K562 (cell line): ENCODE measurements around the gene APC2. TPM values are rescaled to one million over a fixed set of nuclear protein-coding genes. Genes with fewer than 3 reads are reported as not detected.
"Not testable (repeated sequence)": the region's sequence is repeated elsewhere in the genome, so short reads cannot be mapped to it uniquely, and the experiment has no call there.

ENCODE experiments used
- ATAC-seq: fragments of 200-7000 bp; cut with Tn5 transposase; 3 replicates; pipeline ENCODE4 v1.9.1; 2020; ENCODE audit warnings: moderate library complexity
- BruUV-seq: library from RNA; stranded (reverse); fragments of 400-500 nt; replicated peaks from 2 replicates; lab custom pipeline; 2021; lab: Mats Ljungman, UMichigan
- CTCF ChIA-PET: fragments of 300-600 bp; formaldehyde crosslinking; extraction: SDS; loops from one replicate; lab custom pipeline; 2021; ENCODE audit warnings: low intra/inter-chr PET ratio; lab: Yijun Ruan, JAX
- POLR2A ChIA-PET: fragments of 300-600, 350-650 bp; sonication (Branson Sonifier 250); formaldehyde crosslinking; extraction: SDS; loops from one replicate; lab custom pipeline; 2021; ENCODE audit warnings: antibody characterized with exemption, inconsistent platforms; lab: Yijun Ruan, JAX
- DNase-seq, 4 experiments: peaks; one replicate each; pipeline versions ENCODE4 v3.0.0 to v3.0.0-alpha.2; 2011 to 2018; ENCODE audit warnings: low spot score in 3 of 4, mixed read lengths in 3 of 4; ENCODE audit errors: extremely low read depth in 1 of 4
- FAIRE-seq: peaks from 2 replicates; lab custom pipeline; 2011; peaks lifted over from hg19 to GRCh38; lab: Jason Lieb, UNC
- H2AFZ ChIP-seq: 2 replicates; pipeline ENCODE4 v1.6.0; 2011; ENCODE audit warnings: low read depth, low read length, control low read depth, inconsistent platforms
- H3K27ac ChIP-seq: fragments of 200-600 bp; 3 replicates; pipeline ENCODE4 v1.8.0; 2011; ENCODE audit warnings: low read depth, mild to moderate bottlenecking, control low read depth, inconsistent platforms, low read length, moderate library complexity, mixed read lengths; ENCODE audit errors: extremely low read depth
- H3K27me3 ChIP-seq, 2 experiments: fragments of 300-600 bp in 1 of 2; 2 replicates in 1 of 2; 3 replicates in 1 of 2; pipeline versions ENCODE4 v1.6.0 to v1.8.0; 2011; ENCODE audit warnings: inconsistent platforms in 2 of 2, low read length in 2 of 2, mild to moderate bottlenecking in 1 of 2, mixed read lengths in 1 of 2, moderate library complexity in 1 of 2; ENCODE audit not compliant: control insufficient read depth in 2 of 2, insufficient read depth in 2 of 2
- H3K36me3 ChIP-seq: fragments of 300-600 bp; 3 replicates; pipeline ENCODE4 v1.8.0; 2011; ENCODE audit warnings: mild to moderate bottlenecking, low read length, inconsistent platforms; ENCODE audit not compliant: control insufficient read depth, insufficient read depth
- H3K4me1 ChIP-seq, 2 experiments: fragments of 200-600 bp in 1 of 2; replicated peaks in 1 of 2; 2 replicates in 1 of 2; 3 replicates in 1 of 2; pipeline versions ENCODE4 v1.5.1 to v1.8.0; 2011; ENCODE audit warnings: inconsistent platforms in 2 of 2, low read length in 2 of 2, mild to moderate bottlenecking in 1 of 2, mixed read lengths in 1 of 2, moderate library complexity in 1 of 2; ENCODE audit not compliant: control insufficient read depth in 2 of 2, insufficient read depth in 2 of 2
- H3K4me2 ChIP-seq: 2 replicates; pipeline ENCODE4 v1.6.1; 2011; ENCODE audit warnings: low read length, control low read depth, inconsistent platforms, mixed read lengths; ENCODE audit not compliant: insufficient read depth
- H3K4me3 ChIP-seq: fragments of 200-600 bp; sonication (generic), shearing (Covaris generic); 2 replicates; pipeline ENCODE4 v1.5.1; 2016; ENCODE audit warnings: control low read depth, inconsistent platforms
- H3K79me2 ChIP-seq: fragments of 200-600 bp; 3 replicates; pipeline ENCODE4 v1.8.0; 2011; ENCODE audit warnings: low read length, inconsistent platforms; ENCODE audit not compliant: control insufficient read depth, insufficient read depth
- H3K9ac ChIP-seq, 2 experiments: 2 replicates each; pipeline versions ENCODE4 v1.6.0 to v1.6.1; 2011; ENCODE audit warnings: low read depth in 2 of 2, low read length in 2 of 2, control low read depth in 1 of 2, inconsistent platforms in 1 of 2, mild to moderate bottlenecking in 1 of 2, mixed read lengths in 1 of 2; ENCODE audit not compliant: insufficient read depth in 1 of 2
- H3K9me1 ChIP-seq: one replicate; pipeline ENCODE4 v1.6.0; 2011; ENCODE audit warnings: inconsistent platforms, mild to moderate bottlenecking, low read length, moderate library complexity; ENCODE audit not compliant: control insufficient read depth, insufficient read depth
- H3K9me3 ChIP-seq: replicated peaks from 2 replicates; pipeline ENCODE4 v1.5.1; 2011; ENCODE audit warnings: low read depth, low read length, inconsistent platforms; ENCODE audit not compliant: control insufficient read depth, insufficient read depth
- H4K20me1 ChIP-seq: replicated peaks from 2 replicates; pipeline ENCODE4 v1.6.1; 2011; ENCODE audit warnings: low read length, inconsistent platforms, mixed read lengths; ENCODE audit not compliant: control insufficient read depth, insufficient read depth
- BCOR ChIP-seq: fragments of 450-650 bp; IDR thresholded peaks from 2 replicates; pipeline ENCODE4 v1.6.1; 2016
- ETS2 ChIP-seq: IDR thresholded peaks from 2 replicates; pipeline ENCODE4 v1.6.1; 2016; ENCODE audit warnings: borderline replicate concordance, missing genetic modification characterization, mild to moderate bottlenecking, moderate library complexity, missing compliant biosample characterization; ENCODE audit not compliant: poor library complexity, severe bottlenecking
- FIP1L1 ChIP-seq: fragments of 200-400 bp; formaldehyde crosslinking; IDR thresholded peaks from 2 replicates; pipeline ENCODE4 v1.6.1; 2018; ENCODE audit warnings: mild to moderate bottlenecking, low read depth, low read length; ENCODE audit not compliant: poor library complexity, severe bottlenecking
- HMGN3 ChIP-seq: IDR thresholded peaks from 2 replicates; pipeline ENCODE4 v1.6.1; 2011; ENCODE audit warnings: borderline replicate concordance, low read depth, mild to moderate bottlenecking, mixed read lengths, low read length; ENCODE audit not compliant: insufficient read length; ENCODE audit errors: extremely low read depth
- PCBP1 ChIP-seq: fragments of 200-400 bp; formaldehyde crosslinking; IDR thresholded peaks from 2 replicates; pipeline ENCODE4 v1.6.1; 2018; ENCODE audit warnings: mild to moderate bottlenecking, low read depth, low read length; ENCODE audit not compliant: poor library complexity, severe bottlenecking
- POLR2G ChIP-seq: fragments of 200-400 bp; formaldehyde crosslinking; IDR thresholded peaks from 2 replicates; pipeline ENCODE4 v1.6.1; 2017; ENCODE audit warnings: low read depth, mild to moderate bottlenecking, antibody characterized with exemption, low read length, moderate library complexity
- RBM25 ChIP-seq: fragments of 200-400 bp; formaldehyde crosslinking; IDR thresholded peaks from 2 replicates; pipeline ENCODE4 v1.6.1; 2018; ENCODE audit warnings: low read length, low read depth, moderate library complexity; ENCODE audit not compliant: severe bottlenecking
- WGBS: fragments of 100-300 bp; shearing (Covaris generic); methylation state at CpG from one replicate; pipeline ENCODE4 v1.1.6; 2016; ENCODE audit warnings: low coverage, mixed read lengths; ENCODE audit not compliant: insufficient coverage; ENCODE audit errors: missing lambda C conversion rate; 5-methylcytosine and 5-hydroxymethylcytosine counted together
- in situ Hi-C: fragments of 300-500 bp; cut with MboI; formaldehyde crosslinking; loops from 4 replicates; pipeline ENCODE4 v1.15.0; 2018; ENCODE audit warnings: inconsistent platforms, mixed read lengths
- intact Hi-C: fragments of 100-400 bp; cut with micrococcal nuclease; formaldehyde crosslinking; loops from 2 replicates; pipeline ENCODE4 v1.14.2; 2022
- polyA plus RNA-seq, 8 experiments: library from polyadenylated mRNA; depleted of rRNA in 4 of 8; stranded (reverse) in 5 of 8; unstranded in 3 of 8; fragments of >200 nt; fragmentation: Nextera tagmentation in 2 of 8; fragmentation: Illumina TruSeq in 1 of 8; extraction: Ambion mirVana in 2 of 8; extraction: Trizol in 1 of 8; gene quantifications; 2 replicates each; pipeline versions ENCODE4 v1.2.1 to v1.2.3, GENCODE V29; 2011 to 2014; ENCODE audit warnings: inconsistent platforms in 1 of 8, missing spikeins in 1 of 8
- total RNA-seq, 7 experiments: library from RNA; depleted of rRNA in 6 of 7; stranded (reverse); fragments of >200 nt in 6 of 7; fragmentation: Illumina TruSeq in 2 of 7; extraction: Trizol in 2 of 7; gene quantifications; 2 replicates each; pipeline versions ENCODE4 v1.2.1 to v1.2.3, GENCODE V29; 2011 to 2021; ENCODE audit warnings: low replicate concordance in 1 of 7
- TF ChIP-seq, protein P1 (sequence below): sonication (generic); formaldehyde crosslinking; IDR thresholded peaks from 2 replicates; pipeline ENCODE4 v1.9.0; 2022; ENCODE audit warnings: mild to moderate bottlenecking, missing genetic modification reagents
- TF ChIP-seq, protein P2 (sequence below): fragments of 250-450 bp; sonication (Bioruptor Pico); IDR thresholded peaks from 2 replicates; pipeline ENCODE4 v1.5.0; 2022; ENCODE audit warnings: mild to moderate bottlenecking

APC2 gene
- total and polyA plus RNA-seq, 9 of the 15 experiments (the other 6 are each of a cell fraction or from before 2014, with no cell fraction given) = 0.01 to 0.40 (median 0.05) TPM; not detected in 3

DNA sequence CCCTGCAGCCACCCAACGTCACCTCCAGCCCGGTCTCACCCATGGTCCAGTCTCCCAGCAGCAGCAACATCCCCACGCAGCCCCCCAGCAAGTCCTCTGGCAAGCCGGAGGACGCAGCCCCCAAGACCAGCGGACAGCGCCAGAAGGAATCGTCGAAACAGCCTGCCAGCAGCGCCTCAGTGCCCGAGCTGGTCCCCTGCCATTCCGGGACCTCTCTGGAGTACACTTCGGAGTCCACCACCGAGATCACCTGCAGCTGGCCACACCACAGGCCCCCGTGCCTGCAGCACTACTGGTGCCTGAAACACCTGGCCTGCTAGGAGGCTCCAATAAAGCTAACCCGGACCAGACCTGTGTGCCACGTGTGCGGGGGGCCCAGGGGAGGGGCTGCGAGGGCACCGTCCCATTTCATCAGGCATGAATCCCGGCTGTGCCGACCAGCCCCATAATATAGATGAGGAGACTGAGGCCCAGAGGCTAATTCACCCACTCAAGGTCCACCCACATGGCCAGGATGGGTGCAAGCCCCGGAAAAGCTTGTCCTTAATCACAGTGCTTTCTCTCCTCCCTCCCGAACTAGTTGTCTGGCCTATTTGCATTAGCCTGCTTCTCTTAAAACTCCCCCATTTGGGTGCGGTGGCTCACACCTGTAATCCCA lies 47.8 kb downstream of the APC2 start:
- H3K4me3 ChIP-seq = no peak overlapping the region
- CTCF ChIA-PET = no interaction called here
- TF ChIP-seq ETS2 (tag) = no peak
- TF ChIP-seq HMGN3 = peak; percentile 16
- TF ChIP-seq, protein P1, sequence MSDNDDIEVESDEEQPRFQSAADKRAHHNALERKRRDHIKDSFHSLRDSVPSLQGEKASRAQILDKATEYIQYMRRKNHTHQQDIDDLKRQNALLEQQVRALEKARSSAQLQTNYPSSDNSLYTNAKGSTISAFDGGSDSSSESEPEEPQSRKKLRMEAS (CRISPR knock-in tag) = peak; percentile 40; the same call in 1 of the 2 replicates
- TF ChIP-seq POLR2G = peak; percentile 73
- peak; percentile 82 for TF ChIP-seq RBM25
- TF ChIP-seq, protein P2, sequence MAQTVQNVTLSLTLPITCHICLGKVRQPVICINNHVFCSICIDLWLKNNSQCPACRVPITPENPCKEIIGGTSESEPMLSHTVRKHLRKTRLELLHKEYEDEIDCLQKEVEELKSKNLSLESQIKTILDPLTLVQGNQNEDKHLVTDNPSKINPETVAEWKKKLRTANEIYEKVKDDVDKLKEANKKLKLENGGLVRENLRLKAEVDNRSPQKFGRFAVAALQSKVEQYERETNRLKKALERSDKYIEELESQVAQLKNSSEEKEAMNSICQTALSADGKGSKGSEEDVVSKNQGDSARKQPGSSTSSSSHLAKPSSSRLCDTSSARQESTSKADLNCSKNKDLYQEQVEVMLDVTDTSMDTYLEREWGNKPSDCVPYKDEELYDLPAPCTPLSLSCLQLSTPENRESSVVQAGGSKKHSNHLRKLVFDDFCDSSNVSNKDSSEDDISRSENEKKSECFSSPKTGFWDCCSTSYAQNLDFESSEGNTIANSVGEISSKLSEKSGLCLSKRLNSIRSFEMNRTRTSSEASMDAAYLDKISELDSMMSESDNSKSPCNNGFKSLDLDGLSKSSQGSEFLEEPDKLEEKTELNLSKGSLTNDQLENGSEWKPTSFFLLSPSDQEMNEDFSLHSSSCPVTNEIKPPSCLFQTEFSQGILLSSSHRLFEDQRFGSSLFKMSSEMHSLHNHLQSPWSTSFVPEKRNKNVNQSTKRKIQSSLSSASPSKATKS = no peak
- TF ChIP-seq PCBP1 = peak; percentile 26
- peak; percentile 0 for TF ChIP-seq FIP1L1
- peak; percentile 71 for TF ChIP-seq BCOR
- TF ChIP-seq, all 486 proteins: peak for 7
- no peaks in the 10 kb centered on the region for H3K9me1 ChIP-seq
- POLR2A ChIA-PET = no interaction called here
- H3K27me3 ChIP-seq = no peaks in the 10 kb centered on the region
- no peak for ATAC-seq
- H3K9me3 ChIP-seq = no peaks in the 10 kb centered on the region
- no peak for DNase-seq
- H3K36me3 ChIP-seq = no peaks in the 10 kb centered on the region
- 85% methylated on average over 13 of the region's 25 CpGs for WGBS
- no TSS peak for BruUV-seq
- H4K20me1 ChIP-seq = peaks cover 6% of the 10 kb centered on the region; the same call in 1 of the 2 replicates
- no peak for FAIRE-seq
- in situ Hi-C loops (no loop called here), intact Hi-C loops (no loop called here)
- H3K4me1 ChIP-seq = peaks cover 17 to 76% of the 10 kb centered on the region in 2 experiments
- no peak overlapping the region for H2AFZ ChIP-seq
- H3K9ac ChIP-seq = 0 out of 4 replicates have a peak overlapping the region, but pooled peaks of 1 of the 2 experiments have one; percentile 61
- H3K27ac ChIP-seq = no peak overlapping the region
- no peak overlapping the region for H3K4me2 ChIP-seq
- peaks cover 9% of the 10 kb centered on the region for H3K79me2 ChIP-seq

DNA sequence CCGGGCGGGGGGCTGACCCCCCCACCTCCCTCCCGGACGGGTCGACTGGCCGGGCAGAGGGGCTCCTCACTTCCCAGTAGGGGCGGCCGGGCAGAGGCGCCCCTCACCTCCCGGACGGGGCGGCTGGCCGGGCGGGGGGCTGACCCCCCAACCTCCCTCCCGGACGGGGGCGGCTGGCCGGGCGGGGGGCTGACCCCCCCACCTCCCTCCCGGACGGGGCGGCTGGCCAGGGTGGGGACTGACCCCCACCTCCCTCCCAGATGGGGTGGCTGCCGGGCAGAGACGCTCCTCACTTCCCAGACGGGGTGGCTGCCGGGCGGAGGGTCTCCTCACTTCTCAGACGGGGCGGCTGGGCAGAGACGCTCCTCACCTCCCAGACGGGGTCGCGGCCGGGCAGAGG lies 49.3 kb downstream of the APC2 start:
- H3K9me3 ChIP-seq, H3K36me3 ChIP-seq, H3K27ac ChIP-seq, FAIRE-seq, H2AFZ ChIP-seq, H3K79me2 ChIP-seq, intact Hi-C loops, H4K20me1 ChIP-seq, H3K4me3 ChIP-seq, H3K4me2 ChIP-seq, POLR2A ChIA-PET, ATAC-seq, H3K27me3 ChIP-seq, DNase-seq, CTCF ChIA-PET, H3K9ac ChIP-seq, BruUV-seq, H3K9me1 ChIP-seq, in situ Hi-C loops: not testable (repeated sequence)
- H3K4me1 ChIP-seq = peaks cover 3 to 76% of the 10 kb centered on the region in 2 experiments; a peak in 4 of 5 replicates
- no CpG with 5 or more reads among the region's 34 CpGs for WGBS
